Heart right ventricle (tissue), 16 donors: ENCODE data around the gene NOLC1. TPM values are rescaled to one million over a fixed set of nuclear protein-coding genes. Genes with fewer than 3 reads are reported as not detected.

Experiments used
- ATAC-seq, 8 donors: fragments of 200-7000 bp; cut with Tn5 transposase; one replicate each; pipeline ENCODE4 v1.9.1; 2020; ENCODE audit warnings: mild to moderate bottlenecking in 8 of 8, moderate library complexity in 8 of 8, moderate number of reproducible peaks in 1 of 8
- DNase-seq, 2 donors: peaks; one replicate each; pipeline ENCODE4 v3.0.0-alpha.2; 2020
- H3K27ac ChIP-seq, 10 donors: fragments of 200-600 bp; sonication (generic) in 2 of 10; one replicate each; pipeline versions ENCODE4 v1.5.0 to v1.8.0; 2020 to 2022; ENCODE audit warnings: mild to moderate bottlenecking in 3 of 10
- H3K27me3 ChIP-seq, 7 donors: fragments of 200-600 bp; one replicate each; pipeline ENCODE4 v1.8.0; 2021 to 2022; ENCODE audit warnings: mild to moderate bottlenecking in 2 of 7
- H3K36me3 ChIP-seq, 9 donors: fragments of 200-600 bp; sonication (generic) in 1 of 9; one replicate each; pipeline versions ENCODE4 v1.5.0 to v1.8.0; 2020 to 2022; ENCODE audit warnings: mild to moderate bottlenecking in 2 of 9
- H3K4me1 ChIP-seq, 9 donors: fragments of 200-600 bp; sonication (generic) in 1 of 9; one replicate each; pipeline versions ENCODE4 v1.5.0 to v1.8.0; 2020 to 2022; ENCODE audit warnings: mild to moderate bottlenecking in 4 of 9
- H3K4me3 ChIP-seq, 10 donors: fragments of 200-600 bp; sonication (generic) in 2 of 10; one replicate each; pipeline versions ENCODE4 v1.5.0 to v1.8.0; 2020 to 2022; ENCODE audit warnings: mild to moderate bottlenecking in 7 of 10, moderate library complexity in 2 of 10
- H3K9me3 ChIP-seq, 11 donors: fragments of 200-600 bp in 10 of 11; sonication (generic) in 2 of 11; one replicate each; pipeline versions ENCODE4 v1.5.0 to v1.8.0; 2013 to 2022; ENCODE audit warnings: mild to moderate bottlenecking in 2 of 11, control low read depth in 1 of 11, moderate library complexity in 1 of 11
- CTCF ChIP-seq, 9 donors: fragments of 200-600 bp; sonication (generic) in 2 of 9; IDR thresholded peaks; one replicate each; pipeline versions ENCODE4 v1.5.0 to v1.8.0; 2021 to 2022; ENCODE audit warnings: antibody characterized with exemption in 9 of 9, mild to moderate bottlenecking in 5 of 9, moderate library complexity in 1 of 9
- WGBS, 2 donors: extraction: QIAGEN DNeasy Blood & Tissue Kit; methylation state at CpG; one replicate each; pipeline ENCODE4 v1.1.7; 2013; ENCODE audit warnings: inconsistent platforms in 1 of 2; 5-methylcytosine and 5-hydroxymethylcytosine counted together
- intact Hi-C, 10 donors: fragments of 100-400 bp; cut with DNase I; formaldehyde crosslinking; loops; one replicate each; pipeline versions ENCODE4 v1.11.1 to v1.14.2; 2022
- polyA plus RNA-seq, 2 donors: library from polyadenylated mRNA; stranded (reverse); fragments of 200-250 nt; gene quantifications; one replicate each; pipeline ENCODE4 v1.2.3, GENCODE V29; 2013
- total RNA-seq, 10 donors: library from RNA; stranded (reverse); fragmentation: NEBNext Ultra II Directional in 3 of 10; extraction: Animal tissue kit (Norgen Biotek cat#: 25700) in 3 of 10; gene quantifications; one replicate each; pipeline versions ENCODE4 v1.2.1 to v1.2.4, GENCODE V29; 2021 to 2023
- donor health status: Arrhythmogenic right ventricular cardiomyopathy.
- donor health status: ischemic (EF 13 %, LVEDD 7.1; RV severe dilation, severe dysfunction).
- donor health status: healthy with polysubstance abuse.
- donor health status: DM: no; HTN: yes; CAD: no.
- donor health status: DM: no; HTN: no; CAD: no.
- donor health status: ischemic (EF 25% LVEDD 6.9; RV normal size, moderate dysfunction).
- donor health status: ischemic (EF 25% LVEDD 5.7; RV mildly dilated, moderate dysfunction).
- donor health status: healthy.
- donor health status: DM: yes; HTN: yes; CAD: no.
- donor health status: Ischemic cardiomyopathy.
- donor health status: ischemic (EF 35%, LVEDD 5.7; RV mildly dilated, moderate dysfunction).
- donor health status: nonischemic (EF 11% LVEDD 7.7; RV severe dilation, severe dysfunction).
- donor health status: DM: yes; HTN: yes; CAD: no.
- donor health status: PGD.
- donor health status: ischemic (EF 29% LVEDD 5.4; RV normal size, mild dysfunction).
- donor health status: nonischemic (EF 23%, LVEDD 6.1; RV moderate dilation, normal function).

NOLC1 gene
- total and polyA plus RNA-seq, 12 donors, result 8.6 to 45.5 (median 27.8) TPM

- TF ChIP-seq CTCF (IDR thresholded peaks at IDR 0.05), result no peak
- Histone ChIP-seq H3K27me3 (no peaks in the 10 kb centered on the region), H3K4me1 (peaks cover 0 to 16% (median 12%) of the 10 kb centered on the region in 9 donors), H3K4me3 (no peak overlapping the region), H3K27ac (no peak overlapping the region), H3K36me3 (no peaks in the 10 kb centered on the region), H3K9me3 (peaks cover 0 to 14% (median 9%) of the 10 kb centered on the region in 11 donors)
- ATAC-seq (peak in 5 of 8 donors; percentile 16 to 35 (median 29)), DNase-seq (no peak)
- 13 to 22% methylated on average over 5 of the region's 5 CpGs for WGBS, 2 donors
- intact Hi-C loops, result no loop called here
Measured at GRCh38 chr10:102208311-102209035, 56.3 kb downstream of the NOLC1 start.

- Histone ChIP-seq H3K27ac (no peak overlapping the region), H3K4me1 (peaks cover 0 to 16% (median 12%) of the 10 kb centered on the region in 9 donors), H3K27me3 (no peaks in the 10 kb centered on the region), H3K36me3 (no peaks in the 10 kb centered on the region), H3K4me3 (no peak overlapping the region), H3K9me3 (no peaks in the 10 kb centered on the region)
- WGBS, 2 donors, result 94% methylated on average over 3 of the region's 3 CpGs
- ATAC-seq (no peak), DNase-seq (no peak)
- intact Hi-C loops, result no loop called here
- TF ChIP-seq CTCF (IDR thresholded peaks at IDR 0.05), result no peak
Measured at GRCh38 chr10:102211615-102212299, 59.6 kb downstream of the NOLC1 start.

Other genes with a start within 250 kb of the NOLC1 start
- gene ARMH3, start 96.2 kb upstream of the NOLC1 start, total RNA-seq, result 10 to 100 TPM; 45.0 to 96.8 (median 59.5) TPM
- 10 to 100 TPM; 24.1 to 34.8 TPM for gene ARMH3, start 96.2 kb upstream of the NOLC1 start, polyA plus RNA-seq
- 10 to 100 TPM in 7 of 10 donors, 1 to 10 TPM in 3; 8.2 to 13.6 (median 11.1) TPM for gene HPS6, start 87.0 kb upstream of the NOLC1 start, total RNA-seq
- gene HPS6, start 87.0 kb upstream of the NOLC1 start, polyA plus RNA-seq, result 1 to 10 TPM; 8.3 to 9.7 TPM
- 10 to 100 TPM; 39.2 to 63.8 (median 56.3) TPM for gene LDB1, start 32.0 kb upstream of the NOLC1 start, total RNA-seq
- 10 to 100 TPM; 21.9 to 22.9 TPM for gene LDB1, start 32.0 kb upstream of the NOLC1 start, polyA plus RNA-seq
- 10 to 100 TPM; 10.6 to 22.7 (median 13.0) TPM for gene PPRC1, start 19.3 kb upstream of the NOLC1 start, total RNA-seq
- gene PPRC1, start 19.3 kb upstream of the NOLC1 start, polyA plus RNA-seq, result 10 to 100 TPM; 14.1 to 14.9 TPM
- under 1 TPM in 3 of 10 donors, not detected in 7; 0.22 to 0.45 (median 0.30) TPM for gene ELOVL3, start 73.9 kb downstream of the NOLC1 start, total RNA-seq
- under 1 TPM in 1 of 2 donors, not detected in 1; 0.23 TPM for gene ELOVL3, start 73.9 kb downstream of the NOLC1 start, polyA plus RNA-seq
- gene PITX3, start 89.1 kb downstream of the NOLC1 start, total RNA-seq, result 1 to 10 TPM in 4 of 10 donors, under 1 TPM in 6; 0.21 to 2.8 (median 0.86) TPM
- gene PITX3, start 89.1 kb downstream of the NOLC1 start, polyA plus RNA-seq, result 10 to 100 TPM in 1 of 2 donors, 1 to 10 TPM in 1; 1.8 to 10.4 TPM
- gene GBF1, start 93.1 kb downstream of the NOLC1 start, total RNA-seq, result 10 to 100 TPM; 43.6 to 60.5 (median 50.7) TPM
- 10 to 100 TPM; 20.7 to 25.6 TPM for gene GBF1, start 93.1 kb downstream of the NOLC1 start, polyA plus RNA-seq
- 10 to 100 TPM in 9 of 10 donors, 1 to 10 TPM in 1; 9.9 to 40.0 (median 15.7) TPM for gene NFKB2, start 243.3 kb downstream of the NOLC1 start, total RNA-seq
- gene NFKB2, start 243.3 kb downstream of the NOLC1 start, polyA plus RNA-seq, result 10 to 100 TPM; 19.7 to 19.8 TPM